Nephron (organoid): ENCODE data around the gene INIP.
A peak's percentile ranks its signal among the peaks of the same experiment; 100 is the strongest.
"Not testable (repeated sequence)": the region's sequence is repeated elsewhere in the genome, so short reads cannot be mapped to it uniquely, and the experiment has no call there.

Experiments used
- H3K27ac Mint-ChIP-seq, 3 experiments: 2 replicates each; pipeline ENCODE4 v1.8.0; 2020; ENCODE audit warnings: mixed read lengths in 3 of 3, mild to moderate bottlenecking in 2 of 3, moderate library complexity in 1 of 3
- H3K27me3 Mint-ChIP-seq: 2 replicates; pipeline ENCODE4 v1.8.0; 2021; ENCODE audit warnings: low read depth, mild to moderate bottlenecking, moderate library complexity, mixed read lengths
- H3K36me3 Mint-ChIP-seq: 2 replicates; pipeline ENCODE4 v1.8.0; 2020; ENCODE audit warnings: low read depth, mixed read lengths
- H3K4me1 Mint-ChIP-seq: 2 replicates; pipeline ENCODE4 v1.8.0; 2020; ENCODE audit warnings: mixed read lengths
- H3K4me3 Mint-ChIP-seq, 3 experiments: 2 replicates each; pipeline ENCODE4 v1.8.0; 2020; ENCODE audit warnings: mild to moderate bottlenecking in 3 of 3, mixed read lengths in 3 of 3, moderate library complexity in 2 of 3
- H3K9me3 Mint-ChIP-seq: 2 replicates; pipeline ENCODE4 v1.8.0; 2020; ENCODE audit warnings: mixed read lengths
- TF ChIP-seq, protein P1 (sequence below), 3 experiments: fragments of 200-600 bp; sonication (generic); IDR thresholded peaks; one replicate each; pipeline ENCODE4 v1.5.0; 2021; ENCODE audit warnings: antibody characterized with exemption in 3 of 3; ENCODE audit not compliant: unreplicated experiment in 3 of 3

INIP gene

DNA sequence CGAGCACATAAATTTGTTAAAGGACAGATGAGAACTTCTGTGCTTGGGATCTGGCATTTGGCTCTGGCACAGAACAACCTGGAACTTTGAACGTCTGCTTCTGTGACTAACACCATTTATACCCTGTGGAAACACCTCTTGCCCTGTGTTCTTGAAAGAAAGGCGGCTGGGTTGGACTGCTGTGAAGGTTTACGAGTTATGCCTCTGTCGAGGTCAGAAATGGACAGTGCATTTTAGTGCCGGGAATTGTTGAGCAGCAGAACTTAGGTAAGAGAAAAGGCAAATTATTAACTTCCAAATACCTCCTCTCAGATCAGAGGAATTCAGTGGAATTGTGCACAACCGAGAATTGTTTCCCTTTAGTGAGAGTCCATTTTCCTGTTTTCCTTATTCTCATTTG is 14.1 kb upstream of the INIP start:
- Mint-ChIP-seq H3K9me3 (no peaks in the 10 kb centered on the region), H3K27me3 (no peaks in the 10 kb centered on the region), H3K4me3 (no peak overlapping the region), H3K27ac (peak overlapping the region; percentile 90 to 97 (median 93)), H3K4me1 (no peaks in the 10 kb centered on the region), H3K36me3 (no peaks in the 10 kb centered on the region)
- TF ChIP-seq, protein P1, sequence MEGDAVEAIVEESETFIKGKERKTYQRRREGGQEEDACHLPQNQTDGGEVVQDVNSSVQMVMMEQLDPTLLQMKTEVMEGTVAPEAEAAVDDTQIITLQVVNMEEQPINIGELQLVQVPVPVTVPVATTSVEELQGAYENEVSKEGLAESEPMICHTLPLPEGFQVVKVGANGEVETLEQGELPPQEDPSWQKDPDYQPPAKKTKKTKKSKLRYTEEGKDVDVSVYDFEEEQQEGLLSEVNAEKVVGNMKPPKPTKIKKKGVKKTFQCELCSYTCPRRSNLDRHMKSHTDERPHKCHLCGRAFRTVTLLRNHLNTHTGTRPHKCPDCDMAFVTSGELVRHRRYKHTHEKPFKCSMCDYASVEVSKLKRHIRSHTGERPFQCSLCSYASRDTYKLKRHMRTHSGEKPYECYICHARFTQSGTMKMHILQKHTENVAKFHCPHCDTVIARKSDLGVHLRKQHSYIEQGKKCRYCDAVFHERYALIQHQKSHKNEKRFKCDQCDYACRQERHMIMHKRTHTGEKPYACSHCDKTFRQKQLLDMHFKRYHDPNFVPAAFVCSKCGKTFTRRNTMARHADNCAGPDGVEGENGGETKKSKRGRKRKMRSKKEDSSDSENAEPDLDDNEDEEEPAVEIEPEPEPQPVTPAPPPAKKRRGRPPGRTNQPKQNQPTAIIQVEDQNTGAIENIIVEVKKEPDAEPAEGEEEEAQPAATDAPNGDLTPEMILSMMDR (IDR thresholded peaks at IDR 0.05; ENCODE audit: unreplicated experiment in 3 of 3) = no peak

DNA sequence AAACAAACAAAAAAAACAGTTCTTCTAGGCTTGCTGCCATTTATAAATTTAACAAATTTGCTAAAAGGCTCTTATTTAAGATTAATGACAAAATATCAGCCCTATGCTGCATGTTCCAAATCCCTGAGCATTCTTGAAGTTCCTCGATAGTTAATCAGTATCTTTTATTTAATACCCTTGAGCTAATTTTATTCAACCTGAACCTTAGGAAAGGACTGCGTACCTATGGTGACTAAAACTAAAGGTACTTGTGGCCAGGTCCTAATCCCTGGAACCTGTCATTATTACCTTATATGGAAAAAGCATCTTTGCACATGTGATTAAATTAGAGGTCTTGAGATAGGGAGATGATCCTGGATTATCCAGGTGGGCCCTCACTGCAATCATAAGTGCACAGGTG is 10.5 kb upstream of the INIP start:
- Mint-ChIP-seq H3K36me3 (no peaks in the 10 kb centered on the region), H3K27ac (peak overlapping the region in 2 of 3 experiments; percentile 55 to 68), H3K4me3 (no peak overlapping the region), H3K4me1 (no peaks in the 10 kb centered on the region), H3K9me3 (no peaks in the 10 kb centered on the region), H3K27me3 (no peaks in the 10 kb centered on the region)
- TF ChIP-seq, protein P1 (IDR thresholded peaks at IDR 0.05; ENCODE audit: unreplicated experiment in 3 of 3) = no peak

GRCh38 chr9:112726428-112726827 is 8.5 kb upstream of the INIP start:
- Mint-ChIP-seq H3K9me3 (no peaks in the 10 kb centered on the region), H3K4me1 (no peaks in the 10 kb centered on the region), H3K4me3 (no peak overlapping the region), H3K27ac (no peak overlapping the region), H3K36me3 (no peaks in the 10 kb centered on the region), H3K27me3 (no peaks in the 10 kb centered on the region)
- TF ChIP-seq, protein P1 (IDR thresholded peaks at IDR 0.05; ENCODE audit: unreplicated experiment in 3 of 3) = no peak

DNA sequence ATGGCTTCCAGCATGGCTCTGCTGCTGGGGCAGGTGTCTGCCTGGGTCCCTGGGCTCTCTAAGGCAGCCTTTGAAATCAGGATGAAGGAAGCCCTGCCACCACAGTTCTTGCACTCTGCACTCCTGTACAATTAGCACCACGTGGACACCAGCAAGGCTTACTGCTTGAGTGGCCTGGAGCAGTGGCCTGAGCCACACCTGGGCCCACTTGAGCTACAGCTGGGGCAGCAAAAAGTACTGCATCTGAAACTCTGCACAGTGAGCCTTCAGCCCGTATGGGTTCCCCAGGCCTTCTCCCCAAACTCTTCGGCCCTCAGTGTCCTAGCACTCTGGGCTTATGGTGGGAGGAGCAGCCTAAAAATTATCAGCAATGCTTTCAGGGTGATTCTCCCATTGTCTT is 8.0 kb upstream of the INIP start:
- no peaks in the 10 kb centered on the region for H3K36me3 Mint-ChIP-seq
- no peaks in the 10 kb centered on the region for H3K27me3 Mint-ChIP-seq
- no peaks in the 10 kb centered on the region for H3K9me3 Mint-ChIP-seq
- H3K4me3 Mint-ChIP-seq = no peak overlapping the region
- no peaks in the 10 kb centered on the region for H3K4me1 Mint-ChIP-seq
- TF ChIP-seq, protein P1 (IDR thresholded peaks at IDR 0.05; ENCODE audit: unreplicated experiment in 3 of 3) = no peak
- H3K27ac Mint-ChIP-seq = no peak overlapping the region

DNA sequence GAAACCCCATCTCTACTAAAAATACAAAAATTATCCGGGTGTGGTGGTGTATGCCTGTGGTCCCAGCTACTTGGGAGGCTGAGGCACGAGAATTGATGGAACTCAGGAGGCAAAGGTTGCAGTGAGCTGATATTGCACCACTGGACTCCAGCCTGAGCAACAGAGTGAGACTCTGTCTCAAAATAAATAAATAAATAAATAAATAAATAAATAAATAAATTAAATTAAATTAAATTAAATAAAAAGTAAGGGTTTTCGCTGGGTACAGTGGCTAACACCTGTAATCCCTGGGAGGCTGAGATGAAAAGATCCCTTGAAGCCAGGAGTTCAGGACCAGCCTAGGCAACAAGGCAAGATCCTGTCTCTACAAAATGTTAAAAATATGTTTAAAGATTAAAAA is 4.8 kb upstream of the INIP start:
- not testable (repeated sequence) for H3K27ac Mint-ChIP-seq, H3K4me1 Mint-ChIP-seq, H3K4me3 Mint-ChIP-seq, H3K36me3 Mint-ChIP-seq, H3K9me3 Mint-ChIP-seq, H3K27me3 Mint-ChIP-seq

DNA sequence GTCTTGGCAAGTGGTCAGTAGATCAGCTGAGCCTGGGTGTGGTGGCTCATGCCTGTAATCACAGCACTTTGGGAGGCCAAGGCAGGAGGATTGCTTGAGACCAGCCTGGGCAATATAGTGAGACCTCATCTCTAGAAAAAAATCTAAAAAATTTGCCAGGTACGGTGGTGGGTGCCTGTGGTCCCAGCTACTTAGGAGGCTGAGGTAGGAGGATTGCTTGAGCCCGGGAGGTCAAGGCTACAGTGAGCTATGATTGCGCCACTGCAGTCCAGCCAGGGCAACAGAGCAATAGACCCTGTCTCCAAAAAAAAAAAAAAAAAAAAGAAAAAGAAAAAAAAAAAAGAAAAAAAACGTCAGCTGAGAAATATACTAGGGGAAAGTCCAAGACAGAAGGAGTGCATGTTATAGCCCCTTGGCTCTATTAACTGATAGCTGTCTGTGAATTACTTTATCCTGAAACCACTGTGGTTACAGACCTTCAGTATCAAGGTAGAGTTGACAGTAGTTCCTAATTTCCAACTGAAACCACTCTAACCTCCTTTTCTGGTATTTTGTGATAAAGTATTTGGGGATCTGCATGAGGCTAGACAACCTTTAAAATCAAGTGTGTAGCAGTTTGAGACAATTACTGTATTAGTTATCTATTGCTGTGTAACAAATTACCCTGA is 2.3 kb upstream of the INIP start:
- Mint-ChIP-seq H3K9me3 (no peaks in the 10 kb centered on the region), H3K36me3 (no peaks in the 10 kb centered on the region), H3K4me1 (peaks cover 9% of the 10 kb centered on the region), H3K4me3 (no peak overlapping the region), H3K27me3 (no peaks in the 10 kb centered on the region), H3K27ac (no peak overlapping the region)
- TF ChIP-seq, protein P1 (IDR thresholded peaks at IDR 0.05; ENCODE audit: unreplicated experiment in 3 of 3) = no peak
